GM15510 (cell line): ENCODE data around the gene KDM4C.

Source experiments
- POLR2A ChIP-seq: IDR thresholded peaks from 3 replicates; pipeline ENCODE4 v1.6.1; 2011; ENCODE audit warnings: borderline replicate concordance; ENCODE audit not compliant: insufficient read length; ENCODE audit errors: extremely low read depth

KDM4C gene

DNA sequence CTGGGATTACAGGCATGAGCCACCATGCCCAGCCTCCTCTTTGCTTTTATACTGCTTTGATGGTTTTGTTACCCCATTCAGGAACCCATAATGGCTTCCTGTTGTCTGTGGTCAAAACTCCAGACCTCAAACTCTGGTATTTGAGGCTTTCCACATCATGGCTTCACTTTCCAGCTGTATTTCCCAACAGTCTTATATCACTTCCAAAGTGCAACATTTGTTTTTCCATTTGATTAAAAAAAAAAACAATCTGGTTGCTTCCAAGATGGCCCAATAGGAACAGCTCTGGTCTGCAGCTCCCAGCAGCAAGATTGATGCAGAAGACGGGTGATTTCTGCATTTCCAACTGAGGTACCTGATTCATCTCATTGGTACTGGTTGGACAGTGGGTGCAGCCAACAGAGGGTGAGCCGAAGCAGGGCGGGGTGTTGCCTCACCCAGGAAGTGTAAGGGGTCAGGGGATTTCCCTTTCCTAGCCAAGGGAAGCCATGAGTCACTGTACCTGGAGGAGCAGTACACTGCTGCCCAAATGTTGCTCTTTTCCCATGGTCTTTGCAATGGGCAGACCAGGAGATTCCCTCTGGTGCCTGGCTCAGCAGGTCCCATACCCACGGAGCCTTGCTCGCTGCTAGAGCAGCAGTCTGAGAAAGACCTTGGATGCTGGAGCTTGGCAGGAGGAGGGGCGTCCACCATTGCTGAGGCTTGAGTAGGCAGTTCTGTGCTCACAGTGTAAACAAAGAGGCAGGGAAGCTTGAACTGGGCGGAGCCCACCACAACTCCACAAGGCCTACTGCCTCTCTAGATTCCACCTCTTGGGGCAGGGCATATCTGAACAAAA, 458.4 kb downstream of the KDM4C start:
- TF ChIP-seq POLR2A: no peak

DNA sequence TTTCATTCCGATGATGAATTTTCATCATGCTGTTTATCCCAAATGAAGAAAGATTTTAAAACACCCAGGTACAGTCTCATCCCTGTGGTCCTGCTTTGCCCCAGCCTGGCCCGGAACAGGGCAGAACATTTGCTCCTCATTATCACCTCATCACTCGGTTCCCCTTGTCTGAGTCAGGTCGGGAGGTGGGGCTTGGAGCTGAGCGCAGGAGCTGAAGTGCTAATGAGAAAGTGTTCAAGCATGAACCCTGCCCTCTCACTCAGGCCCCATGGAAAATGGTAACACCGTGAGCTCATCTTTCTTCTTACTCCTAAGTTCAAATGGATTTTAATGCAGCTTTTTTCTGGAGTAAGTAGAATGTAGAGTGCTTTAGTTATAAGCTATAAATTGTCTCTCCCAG, 466.2 kb downstream of the KDM4C start:
- TF ChIP-seq POLR2A: no peak
